Activated CD8-positive, alpha-beta T cell treated with anti-CD3 and anti-CD28 coated beads, Interleukin-2, amount 10 ng/mL, durations not matched to agents 7 days and 5 days (primary cell): Measurements from ENCODE around the gene MRPL55. TPM values are rescaled to one million over a fixed set of nuclear protein-coding genes. Genes with fewer than 3 reads are reported as not detected.
A peak's percentile ranks its signal among the peaks of the same experiment; 100 is the strongest.

Source experiments
- ATAC-seq: fragments of 150-1000 bp; cut with Tn5 transposase; one replicate; pipeline ENCODE4 v1.10.0; 2021; ENCODE audit warnings: moderate library complexity
- CTCF ChIA-PET: fragments of 350-600 bp; sonication (Branson Sonifier 250); formaldehyde crosslinking; loops from one replicate; lab custom pipeline; 2021; ENCODE audit warnings: antibody characterized with exemption; lab: Charles Lee
- POLR2A ChIA-PET: fragments of 350-600 bp; sonication (Branson Sonifier 250); formaldehyde crosslinking; loops from one replicate; lab custom pipeline; 2021; ENCODE audit warnings: antibody characterized with exemption; lab: Charles Lee
- DNase-seq: peaks from one replicate; pipeline ENCODE4 v3.0.0-alpha.2; 2020
- H3K27ac Mint-ChIP-seq: one replicate; pipeline ENCODE4 v1.8.0; 2021; ENCODE audit warnings: mild to moderate bottlenecking, mixed read lengths
- H3K27me3 Mint-ChIP-seq: one replicate; pipeline ENCODE4 v1.8.0; 2021; ENCODE audit warnings: low read depth, mixed read lengths
- H3K36me3 Mint-ChIP-seq: one replicate; pipeline ENCODE4 v1.8.0; 2021; ENCODE audit warnings: low read depth, mixed read lengths
- H3K4me1 Mint-ChIP-seq: one replicate; pipeline ENCODE4 v1.8.0; 2021; ENCODE audit warnings: low read depth, mixed read lengths
- H3K4me3 Mint-ChIP-seq: one replicate; pipeline ENCODE4 v1.8.0; 2021; ENCODE audit warnings: mild to moderate bottlenecking, mixed read lengths
- H3K9me3 Mint-ChIP-seq: one replicate; pipeline ENCODE4 v1.8.0; 2022; ENCODE audit warnings: mixed read lengths; ENCODE audit not compliant: insufficient read depth
- total RNA-seq, 2 experiments: library from RNA; stranded (reverse); gene quantifications; one replicate each; pipeline ENCODE4 v1.2.3, GENCODE V29; 2021

Gene MRPL55
- total RNA-seq, 2 experiments from 2014 or later: 51.1 to 60.7 TPM

- no peak overlapping the region for H3K4me3 Mint-ChIP-seq
- CTCF ChIA-PET: no interaction called here
- H3K27ac Mint-ChIP-seq: no peak overlapping the region
- H3K36me3 Mint-ChIP-seq: peaks cover 32% of the 10 kb centered on the region
- POLR2A ChIA-PET: interaction anchor here (0.9 to 6.1 kb wide), 2 partner anchors 11 to 20 kb away, joined by 3 to 36 read pairs; partner anchors contain the start of gene IBA57
- ATAC-seq: no peak
- no peaks in the 10 kb centered on the region for H3K9me3 Mint-ChIP-seq
- DNase-seq: no peak
- peaks cover 32% of the 10 kb centered on the region for H3K4me1 Mint-ChIP-seq
- no peaks in the 10 kb centered on the region for H3K27me3 Mint-ChIP-seq
Measured at GRCh38 chr1:228145463-228146416, 36.6 kb upstream of the MRPL55 start.

GRCh38 chr1:228144993-228145343 is 35.9 kb upstream of the MRPL55 start:
- ATAC-seq: no peak
- ChIA-PET CTCF (interaction anchor here (2.3 kb wide), 1 partner anchor 14 kb away, joined by 6 read pairs; no protein-coding TSS in a partner anchor), POLR2A (interaction anchor here (0.9 to 6.1 kb wide), 2 partner anchors 12 to 21 kb away, joined by 3 to 36 read pairs; partner anchors contain the start of gene IBA57)
- no peaks in the 10 kb centered on the region for H3K27me3 Mint-ChIP-seq
- H3K9me3 Mint-ChIP-seq: no peaks in the 10 kb centered on the region
- no peak for DNase-seq
- peaks cover 32% of the 10 kb centered on the region for H3K36me3 Mint-ChIP-seq
- peaks cover 32% of the 10 kb centered on the region for H3K4me1 Mint-ChIP-seq
- no peak overlapping the region for H3K27ac Mint-ChIP-seq
- no peak overlapping the region for H3K4me3 Mint-ChIP-seq

- Mint-ChIP-seq H3K36me3 (peaks cover 32% of the 10 kb centered on the region), H3K27me3 (no peaks in the 10 kb centered on the region), H3K9me3 (no peaks in the 10 kb centered on the region), H3K4me3 (no peak overlapping the region), H3K27ac (peak overlapping the region; percentile 99), H3K4me1 (peaks cover 32% of the 10 kb centered on the region)
- ATAC-seq (no peak), DNase-seq (no peak)
- POLR2A ChIA-PET: interaction anchor here (6.1 kb wide), 1 partner anchor 22 kb away, joined by 36 read pairs; the partner anchor contains the start of gene IBA57
- CTCF ChIA-PET: interaction anchor here (1.0 to 2.3 kb wide), 2 partner anchors 14 to 22 kb away, joined by 4 to 6 read pairs; no protein-coding TSS in a partner anchor
Measured at GRCh38 chr1:228144193-228144992, 35.3 kb upstream of the MRPL55 start.

- CTCF ChIA-PET: interaction anchor here (0.7 to 2.3 kb wide), 3 partner anchors 13 to 24 kb away, joined by 3 to 6 read pairs (median 4); no protein-coding TSS in a partner anchor
Measured at GRCh38 chr1:228143480-228144192, 34.5 kb upstream of the MRPL55 start.

GRCh38 chr1:228142701-228143136 is 33.6 kb upstream of the MRPL55 start:
- Mint-ChIP-seq H3K27ac (peak overlapping the region; percentile 99), H3K4me1 (peaks cover 27% of the 10 kb centered on the region), H3K9me3 (no peaks in the 10 kb centered on the region), H3K27me3 (no peaks in the 10 kb centered on the region), H3K4me3 (peak overlapping the region; percentile 100), H3K36me3 (peaks cover 32% of the 10 kb centered on the region)
- ATAC-seq (no peak), DNase-seq (no peak)
- ChIA-PET POLR2A (interaction anchor here (0.8 to 6.1 kb wide), 4 partner anchors 15 to 37 kb away, joined by 3 to 38 read pairs (median 20); partner anchors contain the start of gene IBA57), CTCF (interaction anchor here (1.7 to 2.3 kb wide), 2 partner anchors 12 to 22 kb away, joined by 6 read pairs; partner anchors contain the start of gene IBA57)

More at GRCh38 chr1:228143480-228144192, 34.5 kb upstream of the MRPL55 start:
- Mint-ChIP-seq H3K4me3 (peak overlapping the region; percentile 100), H3K9me3 (no peaks in the 10 kb centered on the region), H3K4me1 (peaks cover 32% of the 10 kb centered on the region), H3K36me3 (peaks cover 32% of the 10 kb centered on the region), H3K27ac (peak overlapping the region; percentile 99), H3K27me3 (no peaks in the 10 kb centered on the region)
- DNase-seq (no peak), ATAC-seq (no peak)
- POLR2A ChIA-PET: interaction anchor here (1.1 to 6.1 kb wide), 3 partner anchors 14 to 35 kb away, joined by 3 to 38 read pairs (median 36); partner anchors contain the start of gene IBA57

- ATAC-seq (no peak), DNase-seq (no peak)
- Mint-ChIP-seq H3K27me3 (no peaks in the 10 kb centered on the region), H3K27ac (peak overlapping the region; percentile 99), H3K36me3 (peaks cover 32% of the 10 kb centered on the region), H3K4me3 (peak overlapping the region; percentile 100), H3K9me3 (no peaks in the 10 kb centered on the region), H3K4me1 (peaks cover 31% of the 10 kb centered on the region)
- ChIA-PET POLR2A (interaction anchor here (0.8 to 6.1 kb wide), 4 partner anchors 16 to 37 kb away, joined by 3 to 38 read pairs (median 20); partner anchors contain the start of gene IBA57), CTCF (interaction anchor here (1.7 to 2.3 kb wide), 2 partner anchors 12 to 23 kb away, joined by 6 to 7 read pairs; partner anchors contain the start of gene IBA57)
Measured at GRCh38 chr1:228142155-228142691, 33.1 kb upstream of the MRPL55 start.

GRCh38 chr1:228141226-228142044 is 32.3 kb upstream of the MRPL55 start:
- Mint-ChIP-seq H3K36me3 (peaks cover 32% of the 10 kb centered on the region), H3K9me3 (no peaks in the 10 kb centered on the region), H3K27ac (peak overlapping the region; percentile 99), H3K4me3 (peak overlapping the region; percentile 100), H3K27me3 (peaks cover 4% of the 10 kb centered on the region), H3K4me1 (peaks cover 39% of the 10 kb centered on the region)
- CTCF ChIA-PET: interaction anchor here (1.7 to 2.3 kb wide), 2 partner anchors 11 to 24 kb away, joined by 6 to 7 read pairs; partner anchors contain the start of gene IBA57
- DNase-seq (peak; percentile 62), ATAC-seq (peak; percentile 0)
- POLR2A ChIA-PET: interaction anchor here (0.9 to 6.1 kb wide), 7 partner anchors 10 to 324 kb away, joined by 4 to 38 read pairs (median 6); partner anchors contain the start of genes ARF1 and IBA57

- peaks cover 42% of the 10 kb centered on the region for H3K4me1 Mint-ChIP-seq
- H3K36me3 Mint-ChIP-seq: peaks cover 32% of the 10 kb centered on the region
Measured at GRCh38 chr1:228140724-228141225, 31.7 kb upstream of the MRPL55 start.

More at GRCh38 chr1:228140724-228141225, 31.7 kb upstream of the MRPL55 start:
- Mint-ChIP-seq H3K27me3 (peaks cover 6% of the 10 kb centered on the region), H3K4me3 (peak overlapping the region; percentile 100), H3K9me3 (no peaks in the 10 kb centered on the region), H3K27ac (peak overlapping the region; percentile 99)
- CTCF ChIA-PET: interaction anchor here (1.1 to 5.6 kb wide), 3 partner anchors 10 to 26 kb away, joined by 7 to 29 read pairs (median 7); partner anchors contain the start of gene IBA57
- POLR2A ChIA-PET: interaction anchor here (0.6 to 6.1 kb wide), 12 partner anchors 10 to 325 kb away, joined by 3 to 38 read pairs (median 4); partner anchors contain the start of genes ARF1 and IBA57
- ATAC-seq: peak; percentile 3
- DNase-seq: no peak
